Breast epithelium (tissue), 4 donors: Measurements from ENCODE around the gene MTERF2. TPM values are rescaled to one million over a fixed set of nuclear protein-coding genes. Genes with fewer than 3 reads are reported as not detected.

Experiments
- DNase-seq, 2 donors: peaks; one replicate each; pipeline ENCODE4 v3.0.0-alpha.2; 2019; ENCODE audit warnings: low spot score in 2 of 2
- H3K27ac ChIP-seq, 2 donors: fragments of 200-600 bp; sonication (generic) in 1 of 2; one replicate each; pipeline ENCODE4 v1.5.1; 2016 to 2019; ENCODE audit warnings: mild to moderate bottlenecking in 1 of 2
- H3K27me3 ChIP-seq, 2 donors: fragments of 200-600 bp; sonication (generic) in 1 of 2; one replicate each; pipeline versions ENCODE4 v1.5.1 to v1.6.0; 2017 to 2019; ENCODE audit warnings: control low read depth in 1 of 2, mild to moderate bottlenecking in 1 of 2
- H3K36me3 ChIP-seq: fragments of 200-600 bp; one replicate; pipeline ENCODE4 v1.5.1; 2019
- H3K4me1 ChIP-seq, 2 donors: fragments of 200-600 bp; sonication (generic); one replicate each; pipeline ENCODE4 v1.5.1; 2016 to 2019; ENCODE audit warnings: control low read depth in 1 of 2
- H3K4me3 ChIP-seq, 3 donors: fragments of 200-600 bp; sonication (generic); 1 replicate in 2 of 3; 2 replicates in 1 of 3; pipeline ENCODE4 v1.5.1; 2016 to 2019; ENCODE audit warnings: mild to moderate bottlenecking in 3 of 3, moderate library complexity in 2 of 3
- H3K9me3 ChIP-seq, 2 donors: fragments of 200-600 bp; sonication (generic) in 1 of 2; one replicate each; pipeline ENCODE4 v1.5.1; 2016 to 2019; ENCODE audit warnings: control low read depth in 1 of 2
- CTCF ChIP-seq, 3 donors: fragments of 450-650 bp; IDR thresholded peaks; one replicate each; pipeline ENCODE4 v1.5.1; 2016 to 2017; ENCODE audit warnings: antibody characterized with exemption in 3 of 3, mild to moderate bottlenecking in 3 of 3, moderate library complexity in 3 of 3
- POLR2A ChIP-seq: fragments of 450-650 bp; IDR thresholded peaks from one replicate; pipeline ENCODE4 v1.6.1; 2016; ENCODE audit warnings: antibody characterized with exemption, mild to moderate bottlenecking, moderate library complexity
- POLR2AphosphoS5 ChIP-seq, 3 donors: sonication (generic); formaldehyde crosslinking; IDR thresholded peaks; one replicate each; pipeline ENCODE4 v1.6.1; 2017; ENCODE audit warnings: antibody characterized with exemption in 3 of 3
- intact Hi-C: fragments of 100-400 bp; cut with DNase I; formaldehyde crosslinking; loops from one replicate; pipeline ENCODE4 v1.15.1; 2023; ENCODE audit warnings: low total_unique reads
- total RNA-seq, 3 donors: library from RNA; depleted of rRNA; stranded (reverse); fragments of >200 nt; gene quantifications; one replicate each; pipeline ENCODE4 v1.1.0, GENCODE V29; 2016

The MTERF2 gene
- total RNA-seq, 3 donors from 2014 or later = 13.6 to 32.8 (median 18.0) TPM

- Histone ChIP-seq H3K36me3 (peaks cover 6% of the 10 kb centered on the region), H3K9me3 (no peaks in the 10 kb centered on the region), H3K27ac (no peak overlapping the region), H3K4me1 (no peaks in the 10 kb centered on the region), H3K27me3 (no peaks in the 10 kb centered on the region), H3K4me3 (no peak overlapping the region)
- TF ChIP-seq POLR2A = no peak
- TF ChIP-seq POLR2AphosphoS5 (IDR thresholded peaks at IDR 0.05) = no peak
- TF ChIP-seq CTCF (IDR thresholded peaks at IDR 0.05) = no peak
- intact Hi-C loops = loop anchor here (5.0 kb wide), 1 partner anchor 378 kb away; no protein-coding TSS in a partner anchor
- DNase-seq = no peak
Observed at GRCh38 chr12:106994579-106995220, 7.8 kb upstream of the MTERF2 start.

GRCh38 chr12:106987846-106988245 is 900 bp upstream of the MTERF2 start:
- Histone ChIP-seq H3K36me3 (no peaks in the 10 kb centered on the region), H3K4me3 (peak overlapping the region in 1 of 3 donors; percentile 89), H3K9me3 (no peaks in the 10 kb centered on the region), H3K27ac (peak overlapping the region; percentile 95 to 98), H3K4me1 (peaks cover 5 to 17% of the 10 kb centered on the region in 2 donors), H3K27me3 (no peaks in the 10 kb centered on the region)
- no peak for TF ChIP-seq POLR2A
- TF ChIP-seq CTCF (IDR thresholded peaks at IDR 0.05) = no peak
- no peak for TF ChIP-seq POLR2AphosphoS5 (IDR thresholded peaks at IDR 0.05)
- intact Hi-C loops = loop anchor here (10.0 kb wide), 1 partner anchor 107 kb away; the partner anchor contains the start of gene CRY1
- no peak for DNase-seq

- Histone ChIP-seq H3K36me3 (no peaks in the 10 kb centered on the region), H3K4me1 (peaks cover 5 to 17% of the 10 kb centered on the region in 2 donors), H3K4me3 (peak overlapping the region; percentile 66 to 89 (median 69)), H3K27ac (peak overlapping the region; percentile 95 to 98), H3K27me3 (no peaks in the 10 kb centered on the region), H3K9me3 (no peaks in the 10 kb centered on the region)
- intact Hi-C loops = loop anchor here (10.0 kb wide), 1 partner anchor 109 kb away; the partner anchor contains the start of gene CRY1
- DNase-seq = no peak
- TF ChIP-seq POLR2A = no peak
- TF ChIP-seq POLR2AphosphoS5 (IDR thresholded peaks at IDR 0.05) = no peak
- no peak for TF ChIP-seq CTCF (IDR thresholded peaks at IDR 0.05)
Observed at GRCh38 chr12:106986135-106986534, 811 bp downstream of the MTERF2 start.

- H3K4me3 ChIP-seq = peak overlapping the region in 1 of 3 donors; percentile 89
- no peaks in the 10 kb centered on the region for H3K36me3 ChIP-seq
- no peaks in the 10 kb centered on the region for H3K9me3 ChIP-seq
- peaks cover 5 to 17% of the 10 kb centered on the region in 2 donors for H3K4me1 ChIP-seq
- TF ChIP-seq CTCF (IDR thresholded peaks at IDR 0.05) (no peak), POLR2A (no peak), POLR2AphosphoS5 (IDR thresholded peaks at IDR 0.05) (no peak)
- intact Hi-C loops = loop anchor here (10.0 kb wide), 1 partner anchor 109 kb away; the partner anchor contains the start of gene CRY1
- H3K27ac ChIP-seq = no peak overlapping the region
- no peak for DNase-seq
- H3K27me3 ChIP-seq = no peaks in the 10 kb centered on the region
Observed at GRCh38 chr12:106985479-106985878, 1.5 kb downstream of the MTERF2 start.

- DNase-seq = no peak
- H3K27me3 ChIP-seq = no peaks in the 10 kb centered on the region
- no peak overlapping the region for H3K4me3 ChIP-seq
- no peak overlapping the region for H3K27ac ChIP-seq
- H3K36me3 ChIP-seq = no peaks in the 10 kb centered on the region
- no peaks in the 10 kb centered on the region for H3K9me3 ChIP-seq
- intact Hi-C loops = loop anchor here (5.0 to 10.0 kb wide), 2 partner anchors 110 to 1638 kb away; partner anchors contain the start of gene CRY1
- H3K4me1 ChIP-seq = peaks cover 5 to 17% of the 10 kb centered on the region in 2 donors
- TF ChIP-seq POLR2A (no peak), POLR2AphosphoS5 (IDR thresholded peaks at IDR 0.05) (no peak), CTCF (IDR thresholded peaks at IDR 0.05) (no peak)
Observed at GRCh38 chr12:106984588-106985137, 2.3 kb downstream of the MTERF2 start.
